SK-N-SH treated with all-trans-retinoic acid at 6 μM for 48 hours (cell line): ENCODE measurements around the gene CDK12.
"Not testable (repeated sequence)": the region's sequence is repeated elsewhere in the genome, so short reads cannot be mapped to it uniquely, and the experiment has no call there.

Experiments used
- ISL1 ChIP-seq: fragments of 250-450 bp; sonication (Bioruptor Pico); IDR thresholded peaks from 2 replicates; pipeline ENCODE4 v2.1.2; 2022; ENCODE audit warnings: mild to moderate bottlenecking, moderate library complexity
- PPARA ChIP-seq: fragments of 250-450 bp; sonication (Bioruptor Pico); IDR thresholded peaks from 2 replicates; pipeline ENCODE4 v1.5.0; 2020; ENCODE audit warnings: mild to moderate bottlenecking, borderline replicate concordance
- RARB ChIP-seq: fragments of 250-450 bp; sonication (Bioruptor Pico); IDR thresholded peaks from 2 replicates; pipeline ENCODE4 v1.8.0; 2021; ENCODE audit warnings: mild to moderate bottlenecking, moderate library complexity
- TF ChIP-seq, protein P1 (sequence below): fragments of 250-450 bp; sonication (Bioruptor Pico); IDR thresholded peaks from 2 replicates; pipeline ENCODE4 v1.8.0; 2020; ENCODE audit warnings: mild to moderate bottlenecking, moderate library complexity, borderline replicate concordance
- TF ChIP-seq, protein P2 (sequence below): fragments of 250-450 bp; sonication (Bioruptor Pico); IDR thresholded peaks from 2 replicates; pipeline ENCODE4 v1.5.1; 2020; ENCODE audit warnings: low read depth, mild to moderate bottlenecking, moderate library complexity
- TF ChIP-seq, protein P3 (sequence below): fragments of 250-450 bp; sonication (Bioruptor Pico); IDR thresholded peaks from 2 replicates; pipeline ENCODE4 v1.5.1; 2021; ENCODE audit warnings: mild to moderate bottlenecking, moderate library complexity

DNA sequence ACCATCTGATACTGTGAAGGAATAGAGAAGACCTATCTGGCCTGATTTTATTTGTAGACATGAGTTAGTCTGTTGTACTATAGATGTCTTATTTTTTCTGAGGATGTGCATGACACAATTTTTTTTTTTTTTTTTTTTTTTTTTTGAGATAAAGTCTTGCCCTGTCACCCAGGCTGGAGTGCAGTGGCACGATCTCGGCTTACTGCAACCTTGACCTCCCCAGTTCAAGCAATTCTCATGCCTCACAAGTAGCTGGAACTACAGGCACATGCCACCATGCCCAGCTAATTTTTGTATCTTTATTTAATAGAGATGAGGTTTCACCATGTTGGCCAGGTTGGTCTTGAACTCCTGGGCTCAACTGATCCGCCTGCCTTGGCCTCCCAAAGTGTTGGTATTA is 26.2 kb downstream of the CDK12 start:
- TF ChIP-seq, protein P1, sequence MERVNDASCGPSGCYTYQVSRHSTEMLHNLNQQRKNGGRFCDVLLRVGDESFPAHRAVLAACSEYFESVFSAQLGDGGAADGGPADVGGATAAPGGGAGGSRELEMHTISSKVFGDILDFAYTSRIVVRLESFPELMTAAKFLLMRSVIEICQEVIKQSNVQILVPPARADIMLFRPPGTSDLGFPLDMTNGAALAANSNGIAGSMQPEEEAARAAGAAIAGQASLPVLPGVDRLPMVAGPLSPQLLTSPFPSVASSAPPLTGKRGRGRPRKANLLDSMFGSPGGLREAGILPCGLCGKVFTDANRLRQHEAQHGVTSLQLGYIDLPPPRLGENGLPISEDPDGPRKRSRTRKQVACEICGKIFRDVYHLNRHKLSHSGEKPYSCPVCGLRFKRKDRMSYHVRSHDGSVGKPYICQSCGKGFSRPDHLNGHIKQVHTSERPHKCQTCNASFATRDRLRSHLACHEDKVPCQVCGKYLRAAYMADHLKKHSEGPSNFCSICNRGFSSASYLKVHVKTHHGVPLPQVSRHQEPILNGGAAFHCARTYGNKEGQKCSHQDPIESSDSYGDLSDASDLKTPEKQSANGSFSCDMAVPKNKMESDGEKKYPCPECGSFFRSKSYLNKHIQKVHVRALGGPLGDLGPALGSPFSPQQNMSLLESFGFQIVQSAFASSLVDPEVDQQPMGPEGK (CRISPR knock-in tag): not testable (repeated sequence)
- not testable (repeated sequence) for TF ChIP-seq ISL1, RARB, PPARA (CRISPR knock-in tag)
- TF ChIP-seq, protein P2, sequence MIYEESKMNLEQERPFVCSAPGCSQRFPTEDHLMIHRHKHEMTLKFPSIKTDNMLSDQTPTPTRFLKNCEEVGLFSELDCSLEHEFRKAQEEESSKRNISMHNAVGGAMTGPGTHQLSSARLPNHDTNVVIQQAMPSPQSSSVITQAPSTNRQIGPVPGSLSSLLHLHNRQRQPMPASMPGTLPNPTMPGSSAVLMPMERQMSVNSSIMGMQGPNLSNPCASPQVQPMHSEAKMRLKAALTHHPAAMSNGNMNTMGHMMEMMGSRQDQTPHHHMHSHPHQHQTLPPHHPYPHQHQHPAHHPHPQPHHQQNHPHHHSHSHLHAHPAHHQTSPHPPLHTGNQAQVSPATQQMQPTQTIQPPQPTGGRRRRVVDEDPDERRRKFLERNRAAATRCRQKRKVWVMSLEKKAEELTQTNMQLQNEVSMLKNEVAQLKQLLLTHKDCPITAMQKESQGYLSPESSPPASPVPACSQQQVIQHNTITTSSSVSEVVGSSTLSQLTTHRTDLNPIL (CRISPR knock-in tag): not testable (repeated sequence)
- TF ChIP-seq, protein P3, sequence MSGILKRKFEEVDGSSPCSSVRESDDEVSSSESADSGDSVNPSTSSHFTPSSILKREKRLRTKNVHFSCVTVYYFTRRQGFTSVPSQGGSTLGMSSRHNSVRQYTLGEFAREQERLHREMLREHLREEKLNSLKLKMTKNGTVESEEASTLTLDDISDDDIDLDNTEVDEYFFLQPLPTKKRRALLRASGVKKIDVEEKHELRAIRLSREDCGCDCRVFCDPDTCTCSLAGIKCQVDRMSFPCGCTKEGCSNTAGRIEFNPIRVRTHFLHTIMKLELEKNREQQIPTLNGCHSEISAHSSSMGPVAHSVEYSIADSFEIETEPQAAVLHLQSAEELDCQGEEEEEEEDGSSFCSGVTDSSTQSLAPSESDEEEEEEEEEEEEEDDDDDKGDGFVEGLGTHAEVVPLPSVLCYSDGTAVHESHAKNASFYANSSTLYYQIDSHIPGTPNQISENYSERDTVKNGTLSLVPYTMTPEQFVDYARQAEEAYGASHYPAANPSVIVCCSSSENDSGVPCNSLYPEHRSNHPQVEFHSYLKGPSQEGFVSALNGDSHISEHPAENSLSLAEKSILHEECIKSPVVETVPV (CRISPR knock-in tag): not testable (repeated sequence)
